ENCODE data around the gene ZBTB17. TPM values are rescaled to one million over a fixed set of nuclear protein-coding genes. Genes with fewer than 3 reads are reported as not detected.

ZBTB17 gene
- total RNA-seq, 1 donor from 2014 or later: 24.1 TPM

DNA sequence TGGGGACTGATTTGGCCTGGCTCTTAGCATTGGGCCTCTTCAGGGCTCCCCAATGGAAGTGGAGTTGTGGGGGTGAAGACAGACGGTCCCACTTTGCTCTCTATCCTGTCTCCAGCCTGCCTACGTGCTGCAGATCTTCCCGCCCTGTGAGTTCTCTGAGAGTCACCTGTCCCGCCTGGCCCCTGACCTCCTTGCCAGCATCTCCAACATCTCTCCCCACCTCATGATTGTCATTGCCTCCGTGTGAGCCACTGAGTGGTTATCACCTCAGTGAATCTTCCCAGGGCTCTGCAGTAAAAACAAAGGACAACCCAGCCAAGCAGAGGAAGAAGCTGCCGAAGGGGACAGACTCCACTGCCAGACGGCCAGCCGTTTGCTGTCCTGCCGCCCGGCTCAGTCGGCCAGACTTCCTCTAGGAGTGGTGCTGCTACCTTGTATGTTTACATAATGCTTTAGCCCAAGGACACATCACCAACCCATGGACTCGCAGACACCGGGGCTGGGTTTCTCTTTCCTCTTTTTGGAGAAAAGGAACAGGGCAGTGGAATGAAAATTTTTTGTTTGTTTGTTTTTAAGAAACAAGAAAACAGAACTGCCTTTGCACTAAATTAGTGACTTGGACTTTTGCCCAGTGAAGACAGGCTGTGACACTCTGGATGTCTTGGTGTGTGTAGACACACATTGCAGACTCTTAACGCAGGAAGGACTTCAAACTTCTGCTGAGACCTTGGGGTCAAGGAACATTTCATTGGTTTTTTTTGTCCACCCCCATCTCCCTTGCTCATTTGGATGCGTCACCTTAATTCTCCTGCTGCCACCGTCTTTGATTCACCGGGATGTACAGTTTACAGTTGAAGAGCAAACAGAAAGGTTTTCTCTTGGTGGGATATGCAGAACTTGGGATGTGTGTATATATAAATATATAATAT lies 36.5 kb downstream of the ZBTB17 start:
- Histone ChIP-seq H3K36me3 (ENCODE audit: control insufficient read depth, insufficient read depth, low read length) (peaks cover 9% of the 10 kb centered on the region), H3K4me3 (ENCODE audit: low read depth, low read length) (no peak overlapping the region), H3K27me3 (ENCODE audit: control insufficient read depth, insufficient read depth, low read length) (no peaks in the 10 kb centered on the region)
- DNase-seq (ENCODE audit: low read depth): no peak
- TF ChIP-seq, protein P1, sequence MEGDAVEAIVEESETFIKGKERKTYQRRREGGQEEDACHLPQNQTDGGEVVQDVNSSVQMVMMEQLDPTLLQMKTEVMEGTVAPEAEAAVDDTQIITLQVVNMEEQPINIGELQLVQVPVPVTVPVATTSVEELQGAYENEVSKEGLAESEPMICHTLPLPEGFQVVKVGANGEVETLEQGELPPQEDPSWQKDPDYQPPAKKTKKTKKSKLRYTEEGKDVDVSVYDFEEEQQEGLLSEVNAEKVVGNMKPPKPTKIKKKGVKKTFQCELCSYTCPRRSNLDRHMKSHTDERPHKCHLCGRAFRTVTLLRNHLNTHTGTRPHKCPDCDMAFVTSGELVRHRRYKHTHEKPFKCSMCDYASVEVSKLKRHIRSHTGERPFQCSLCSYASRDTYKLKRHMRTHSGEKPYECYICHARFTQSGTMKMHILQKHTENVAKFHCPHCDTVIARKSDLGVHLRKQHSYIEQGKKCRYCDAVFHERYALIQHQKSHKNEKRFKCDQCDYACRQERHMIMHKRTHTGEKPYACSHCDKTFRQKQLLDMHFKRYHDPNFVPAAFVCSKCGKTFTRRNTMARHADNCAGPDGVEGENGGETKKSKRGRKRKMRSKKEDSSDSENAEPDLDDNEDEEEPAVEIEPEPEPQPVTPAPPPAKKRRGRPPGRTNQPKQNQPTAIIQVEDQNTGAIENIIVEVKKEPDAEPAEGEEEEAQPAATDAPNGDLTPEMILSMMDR (IDR thresholded peaks at IDR 0.05; ENCODE audit: insufficient read depth, low read length, poor library complexity, severe bottlenecking): no peak

DNA sequence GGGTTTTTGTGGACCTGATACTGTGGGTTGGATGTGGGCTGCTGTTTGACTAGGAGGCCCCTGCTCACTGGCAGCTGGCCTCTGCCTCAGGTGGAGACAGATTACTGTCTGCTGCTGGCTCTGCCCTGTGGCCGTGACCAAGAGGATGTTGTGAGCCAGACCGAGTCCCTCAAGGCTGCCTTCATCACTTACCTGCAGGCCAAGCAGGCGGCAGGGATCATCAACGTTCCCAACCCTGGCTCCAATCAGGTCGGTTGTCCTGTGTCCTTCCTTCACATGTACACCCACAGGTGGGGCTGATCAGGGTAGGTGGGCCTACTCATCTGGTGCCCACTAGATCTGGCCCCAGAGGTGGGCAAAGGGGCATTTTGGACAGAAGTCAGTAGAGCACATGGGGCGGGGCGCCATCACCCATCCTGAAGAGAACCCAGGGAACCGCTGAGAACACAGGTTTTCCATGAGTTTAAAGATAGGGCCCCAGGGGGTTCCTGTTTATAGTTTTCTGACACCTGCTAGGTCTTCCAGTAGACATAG lies 37.2 kb downstream of the ZBTB17 start:
- TF ChIP-seq, protein P1 (IDR thresholded peaks at IDR 0.05; ENCODE audit: insufficient read depth, low read length, poor library complexity, severe bottlenecking): no peak
- peaks cover 9% of the 10 kb centered on the region for H3K36me3 ChIP-seq (ENCODE audit: control insufficient read depth, insufficient read depth, low read length)
- no peak overlapping the region for H3K4me3 ChIP-seq (ENCODE audit: low read depth, low read length)
- no peak for DNase-seq (ENCODE audit: low read depth)
- no peaks in the 10 kb centered on the region for H3K27me3 ChIP-seq (ENCODE audit: control insufficient read depth, insufficient read depth, low read length)

- Histone ChIP-seq H3K27me3 (ENCODE audit: control insufficient read depth, insufficient read depth, low read length) (no peaks in the 10 kb centered on the region), H3K4me3 (ENCODE audit: low read depth, low read length) (no peak overlapping the region), H3K36me3 (ENCODE audit: control insufficient read depth, insufficient read depth, low read length) (peaks cover 9% of the 10 kb centered on the region)
- no peak for DNase-seq (ENCODE audit: low read depth)
- TF ChIP-seq, protein P1 (IDR thresholded peaks at IDR 0.05; ENCODE audit: insufficient read depth, low read length, poor library complexity, severe bottlenecking): no peak
These were observed 38.2 kb downstream of the ZBTB17 start for GRCh38 chr1:15937706-15938168.

- H3K36me3 ChIP-seq (ENCODE audit: control insufficient read depth, insufficient read depth, low read length): peaks cover 10% of the 10 kb centered on the region
- DNase-seq (ENCODE audit: low read depth): no peak
These were observed 38.8 kb downstream of the ZBTB17 start for GRCh38 chr1:15937146-15937545.

GRCh38 chr1:15936025-15936424 lies 39.9 kb downstream of the ZBTB17 start:
- Histone ChIP-seq H3K36me3 (ENCODE audit: control insufficient read depth, insufficient read depth, low read length) (peaks cover 10% of the 10 kb centered on the region), H3K4me3 (ENCODE audit: low read depth, low read length) (no peak overlapping the region), H3K27me3 (ENCODE audit: control insufficient read depth, insufficient read depth, low read length) (no peaks in the 10 kb centered on the region)
- TF ChIP-seq, protein P1 (IDR thresholded peaks at IDR 0.05; ENCODE audit: insufficient read depth, low read length, poor library complexity, severe bottlenecking): no peak
- DNase-seq (ENCODE audit: low read depth): no peak

More at GRCh38 chr1:15937146-15937545, 38.8 kb downstream of the ZBTB17 start:
- Histone ChIP-seq H3K4me3 (ENCODE audit: low read depth, low read length) (no peak overlapping the region), H3K27me3 (ENCODE audit: control insufficient read depth, insufficient read depth, low read length) (no peaks in the 10 kb centered on the region)
- TF ChIP-seq, protein P1 (IDR thresholded peaks at IDR 0.05; ENCODE audit: insufficient read depth, low read length, poor library complexity, severe bottlenecking): no peak

Data from kidney epithelial cell (primary cell).